ENCODE data around the gene WDR83. TPM values are rescaled to one million over a fixed set of nuclear protein-coding genes. Genes with fewer than 3 reads are reported as not detected.

The WDR83 gene
- total RNA-seq, 2 donors from 2014 or later: 18.8 to 26.2 TPM

DNA sequence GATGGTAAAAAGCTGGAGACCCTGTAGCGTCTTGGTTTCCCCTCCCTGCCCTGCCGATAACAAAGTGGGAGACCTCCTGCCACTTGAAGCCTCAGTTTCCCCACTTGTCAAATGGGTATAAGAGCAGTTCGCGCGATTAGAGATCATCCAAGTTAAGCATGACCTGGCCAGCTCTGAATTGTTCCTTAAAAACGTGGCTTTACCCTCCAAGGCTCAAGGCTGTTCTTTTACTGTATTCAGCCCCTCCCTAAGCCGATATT, 56.7 kb downstream of the WDR83 start:
- Mint-ChIP-seq H3K27me3 (ENCODE audit: insufficient read depth) (no peaks in the 10 kb centered on the region), H3K27ac (peak overlapping the region; percentile 97), H3K4me3 (peak overlapping the region; percentile 95), H3K36me3 (ENCODE audit: low read depth) (peaks cover 25% of the 10 kb centered on the region), H3K4me1 (peaks cover 15% of the 10 kb centered on the region), H3K9me3 (no peaks in the 10 kb centered on the region)
- 0% methylated on average over 5 to 7 of the region's 7 CpGs for WGBS, 2 experiments (ENCODE audit: insufficient coverage in 1 of 2, insufficient read length in 1 of 2)
- H3K4me1 ChIP-seq (ENCODE audit: control insufficient read depth, insufficient read depth, low read length): no peaks in the 10 kb centered on the region
- H3K27me3 ChIP-seq (ENCODE audit: control insufficient read depth, insufficient read depth, low read length, poor library complexity, severe bottlenecking): no peaks in the 10 kb centered on the region
- H3K4me3 ChIP-seq (ENCODE audit: low read length): peak overlapping the region; percentile 96
- H3K9me3 ChIP-seq (ENCODE audit: control insufficient read depth, low read length): no peaks in the 10 kb centered on the region
- DNase-seq: peak; percentile 56
- peak overlapping the region; percentile 77 for H3K9ac ChIP-seq (ENCODE audit: extremely low read depth, low read length, poor library complexity, severe bottlenecking)
- peaks cover 18% of the 10 kb centered on the region for H3K36me3 ChIP-seq (ENCODE audit: control insufficient read depth, insufficient read depth, low read length)
- TF ChIP-seq, protein P1, sequence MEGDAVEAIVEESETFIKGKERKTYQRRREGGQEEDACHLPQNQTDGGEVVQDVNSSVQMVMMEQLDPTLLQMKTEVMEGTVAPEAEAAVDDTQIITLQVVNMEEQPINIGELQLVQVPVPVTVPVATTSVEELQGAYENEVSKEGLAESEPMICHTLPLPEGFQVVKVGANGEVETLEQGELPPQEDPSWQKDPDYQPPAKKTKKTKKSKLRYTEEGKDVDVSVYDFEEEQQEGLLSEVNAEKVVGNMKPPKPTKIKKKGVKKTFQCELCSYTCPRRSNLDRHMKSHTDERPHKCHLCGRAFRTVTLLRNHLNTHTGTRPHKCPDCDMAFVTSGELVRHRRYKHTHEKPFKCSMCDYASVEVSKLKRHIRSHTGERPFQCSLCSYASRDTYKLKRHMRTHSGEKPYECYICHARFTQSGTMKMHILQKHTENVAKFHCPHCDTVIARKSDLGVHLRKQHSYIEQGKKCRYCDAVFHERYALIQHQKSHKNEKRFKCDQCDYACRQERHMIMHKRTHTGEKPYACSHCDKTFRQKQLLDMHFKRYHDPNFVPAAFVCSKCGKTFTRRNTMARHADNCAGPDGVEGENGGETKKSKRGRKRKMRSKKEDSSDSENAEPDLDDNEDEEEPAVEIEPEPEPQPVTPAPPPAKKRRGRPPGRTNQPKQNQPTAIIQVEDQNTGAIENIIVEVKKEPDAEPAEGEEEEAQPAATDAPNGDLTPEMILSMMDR (conservative IDR thresholded peaks at IDR 0.05): no peak
- peak overlapping the region; percentile 92 for H3K27ac ChIP-seq (ENCODE audit: low read depth, low read length)

DNA sequence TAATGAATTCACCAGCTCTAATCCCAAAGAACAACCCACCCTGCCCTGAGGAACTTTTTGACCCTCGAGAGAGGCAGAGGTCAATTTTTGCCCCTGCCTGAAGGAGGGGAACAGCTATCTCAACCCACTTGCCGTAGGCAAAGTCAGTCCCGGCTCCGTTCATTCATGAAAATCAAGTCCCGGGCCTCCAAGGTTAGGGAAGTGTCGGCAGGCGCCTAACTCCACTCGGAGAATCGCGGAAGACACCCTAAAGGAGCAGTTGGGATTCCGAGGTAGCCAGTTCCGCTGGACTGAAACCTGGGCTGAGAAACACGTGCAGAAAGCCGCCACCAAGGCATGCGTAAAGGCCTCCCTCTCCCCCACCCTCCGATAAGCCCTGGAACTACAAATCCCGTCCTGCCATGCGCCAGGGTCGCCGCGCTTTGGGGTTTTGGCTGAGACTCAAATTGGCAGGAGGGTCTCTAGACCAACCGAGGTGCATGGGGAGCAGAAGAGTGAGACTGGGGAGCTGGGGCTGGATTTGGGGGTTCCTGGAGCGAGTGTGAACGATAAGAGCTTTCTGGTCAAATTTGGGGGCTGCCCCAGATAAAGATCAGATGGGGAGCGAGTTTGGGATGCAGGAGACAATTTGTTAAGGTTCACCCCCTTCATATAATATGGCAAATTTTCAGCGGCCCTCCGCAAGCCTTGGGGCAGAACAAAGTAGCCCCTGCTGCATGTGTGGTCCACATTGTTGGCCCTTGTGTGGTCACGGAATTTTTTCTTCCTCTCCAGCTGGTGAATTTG, 57.2 kb downstream of the WDR83 start, which contains the start of gene TNPO2:
TNPO2 (minus strand) TSS at position 292 of the 786 bp plus-strand sequence. CDS start 2,955 bp downstream, outside the sequence.
- Mint-ChIP-seq H3K36me3 (ENCODE audit: low read depth) (peaks cover 21% of the 10 kb centered on the region), H3K4me3 (peak within 1 kb of the TSS; percentile 95), H3K27ac (peak within 1 kb of the TSS; percentile 97), H3K4me1 (peaks cover 15% of the 10 kb centered on the region), H3K9me3 (no peaks in the 10 kb centered on the region), H3K27me3 (ENCODE audit: insufficient read depth) (no peaks in the 10 kb centered on the region)
- peak within 1 kb of the TSS; percentile 92 for H3K27ac ChIP-seq (ENCODE audit: low read depth, low read length)
- no peaks in the 10 kb centered on the region for H3K27me3 ChIP-seq (ENCODE audit: control insufficient read depth, insufficient read depth, low read length, poor library complexity, severe bottlenecking)
- peak within 1 kb of the TSS; percentile 96 for H3K4me3 ChIP-seq (ENCODE audit: low read length)
- H3K4me1 ChIP-seq (ENCODE audit: control insufficient read depth, insufficient read depth, low read length): no peaks in the 10 kb centered on the region
- peak; percentile 93 for DNase-seq
- H3K9ac ChIP-seq (ENCODE audit: extremely low read depth, low read length, poor library complexity, severe bottlenecking): peak within 1 kb of the TSS; percentile 77
- 3 to 6% methylated on average over 21 to 28 of the region's 28 CpGs for WGBS, 2 experiments (ENCODE audit: insufficient coverage in 1 of 2, insufficient read length in 1 of 2)
- no peaks in the 10 kb centered on the region for H3K9me3 ChIP-seq (ENCODE audit: control insufficient read depth, low read length)
- TF ChIP-seq, protein P1 (conservative IDR thresholded peaks at IDR 0.05): no peak
- H3K36me3 ChIP-seq (ENCODE audit: control insufficient read depth, insufficient read depth, low read length): peaks cover 13% of the 10 kb centered on the region

Other genes starting within 250 kb of the WDR83 start
- 10 to 100 TPM; 14.3 to 18.6 TPM for gene ZNF443, start 225.8 kb upstream of the WDR83 start, total RNA-seq
- gene ZNF709, start 182.0 kb upstream of the WDR83 start, total RNA-seq: 1 to 10 TPM; 5.3 to 7.4 TPM
- gene ZNF564, start 115.3 kb upstream of the WDR83 start, total RNA-seq: 10 to 100 TPM; 17.3 to 20.6 TPM
- gene ZNF490, start 56.0 kb upstream of the WDR83 start, total RNA-seq: 10 to 100 TPM; 10.6 to 11.2 TPM
- gene ZNF791, start 55.9 kb upstream of the WDR83 start, total RNA-seq: 10 to 100 TPM; 23.2 to 32.1 TPM
- gene MAN2B1, start 65 bp upstream of the WDR83 start, total RNA-seq: 100 to 1,000 TPM; 101 to 113 TPM
- 10 to 100 TPM; 76.1 to 98.5 TPM for gene DHPS, start 15.1 kb downstream of the WDR83 start, total RNA-seq
- gene GNG14, start 21.2 kb downstream of the WDR83 start, total RNA-seq: not detected
- 10 to 100 TPM; 12.6 to 14.7 TPM for gene FBXW9, start 29.8 kb downstream of the WDR83 start, total RNA-seq
- gene TNPO2, start 57.1 kb downstream of the WDR83 start, total RNA-seq: 100 to 1,000 TPM; 106 to 113 TPM
- gene TRIR, start 67.9 kb downstream of the WDR83 start, total RNA-seq: 100 to 1,000 TPM; 103 to 125 TPM
- gene GET3, start 70.7 kb downstream of the WDR83 start, total RNA-seq: 100 to 1,000 TPM in 1 of 2 donors, 10 to 100 TPM in 1; 97.8 to 102 TPM
- 1 to 10 TPM in 1 of 2 donors, under 1 TPM in 1; 0.95 to 1.2 TPM for gene BEST2, start 85.0 kb downstream of the WDR83 start, total RNA-seq
- gene HOOK2, start 108.7 kb downstream of the WDR83 start, total RNA-seq: 100 to 1,000 TPM in 1 of 2 donors, 10 to 100 TPM in 1; 82.1 to 103 TPM
- gene JUNB, start 124.7 kb downstream of the WDR83 start, total RNA-seq: 1 to 10 TPM; 6.7 to 7.2 TPM
- 100 to 1,000 TPM; 429 to 507 TPM for gene PRDX2, start 135.0 kb downstream of the WDR83 start, total RNA-seq
- gene THSD8, start 135.3 kb downstream of the WDR83 start, total RNA-seq: 10 to 100 TPM; 34.4 to 57.4 TPM
- gene RNASEH2A, start 139.8 kb downstream of the WDR83 start, total RNA-seq: 10 to 100 TPM; 51.0 to 97.1 TPM
- 1 to 10 TPM in 1 of 2 donors, under 1 TPM in 1; 0.68 to 1.7 TPM for gene RTBDN, start 167.8 kb downstream of the WDR83 start, total RNA-seq
- gene MAST1, start 171.7 kb downstream of the WDR83 start, total RNA-seq: 10 to 100 TPM in 1 of 2 donors, 1 to 10 TPM in 1; 6.9 to 18.5 TPM
- gene DNASE2, start 214.6 kb downstream of the WDR83 start, total RNA-seq: 10 to 100 TPM; 20.8 to 32.3 TPM
- gene KLF1, start 220.4 kb downstream of the WDR83 start, total RNA-seq: 1 to 10 TPM in 1 of 2 donors, under 1 TPM in 1; 0.91 to 1.0 TPM
- gene GCDH, start 224.4 kb downstream of the WDR83 start, total RNA-seq: 10 to 100 TPM; 58.1 to 62.9 TPM

Measured in endodermal cell (in vitro differentiated cells).